GM12864 (cell line): ENCODE measurements around the gene THAP5.
"Not testable (repeated sequence)": the region's sequence is repeated elsewhere in the genome, so short reads cannot be mapped to it uniquely, and the experiment has no call there.

Experiments used
- DNase-seq: peaks from one replicate; pipeline ENCODE4 v3.0.0-alpha.2; 2011; ENCODE audit warnings: low read depth
- H3K4me3 ChIP-seq: 2 replicates; pipeline ENCODE4 v1.5.1; 2011; ENCODE audit warnings: mild to moderate bottlenecking, low read depth, low read length, control low read depth
- TF ChIP-seq, protein P1 (sequence below): IDR thresholded peaks from 2 replicates; pipeline ENCODE4 v1.5.1; 2011; ENCODE audit warnings: low read depth, mild to moderate bottlenecking, moderate library complexity, low read length, control low read depth, inconsistent platforms; ENCODE audit errors: missing control alignments

Gene THAP5

DNA sequence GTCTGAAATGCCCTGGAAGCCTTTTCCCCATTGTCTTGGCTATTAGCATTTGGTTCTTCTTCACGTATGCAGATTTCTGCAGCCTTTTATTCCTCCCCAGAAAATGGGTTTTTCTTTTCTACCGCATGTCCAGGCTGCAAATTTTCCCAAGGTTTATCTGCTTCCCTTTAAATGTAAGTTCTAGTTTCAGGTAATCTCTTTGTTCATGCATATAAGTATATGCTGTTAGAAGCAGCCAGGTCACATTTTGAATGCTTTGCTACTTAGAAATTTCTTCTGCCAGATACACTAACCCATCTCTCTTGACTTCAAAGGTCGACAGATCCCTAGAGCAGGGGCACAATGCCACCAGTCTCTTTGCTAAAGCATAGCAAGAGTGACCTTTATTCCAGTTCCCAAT, 12.3 kb downstream of the THAP5 start:
- no peak for DNase-seq
- no peak overlapping the region for H3K4me3 ChIP-seq
- TF ChIP-seq, protein P1, sequence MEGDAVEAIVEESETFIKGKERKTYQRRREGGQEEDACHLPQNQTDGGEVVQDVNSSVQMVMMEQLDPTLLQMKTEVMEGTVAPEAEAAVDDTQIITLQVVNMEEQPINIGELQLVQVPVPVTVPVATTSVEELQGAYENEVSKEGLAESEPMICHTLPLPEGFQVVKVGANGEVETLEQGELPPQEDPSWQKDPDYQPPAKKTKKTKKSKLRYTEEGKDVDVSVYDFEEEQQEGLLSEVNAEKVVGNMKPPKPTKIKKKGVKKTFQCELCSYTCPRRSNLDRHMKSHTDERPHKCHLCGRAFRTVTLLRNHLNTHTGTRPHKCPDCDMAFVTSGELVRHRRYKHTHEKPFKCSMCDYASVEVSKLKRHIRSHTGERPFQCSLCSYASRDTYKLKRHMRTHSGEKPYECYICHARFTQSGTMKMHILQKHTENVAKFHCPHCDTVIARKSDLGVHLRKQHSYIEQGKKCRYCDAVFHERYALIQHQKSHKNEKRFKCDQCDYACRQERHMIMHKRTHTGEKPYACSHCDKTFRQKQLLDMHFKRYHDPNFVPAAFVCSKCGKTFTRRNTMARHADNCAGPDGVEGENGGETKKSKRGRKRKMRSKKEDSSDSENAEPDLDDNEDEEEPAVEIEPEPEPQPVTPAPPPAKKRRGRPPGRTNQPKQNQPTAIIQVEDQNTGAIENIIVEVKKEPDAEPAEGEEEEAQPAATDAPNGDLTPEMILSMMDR: no peak

DNA sequence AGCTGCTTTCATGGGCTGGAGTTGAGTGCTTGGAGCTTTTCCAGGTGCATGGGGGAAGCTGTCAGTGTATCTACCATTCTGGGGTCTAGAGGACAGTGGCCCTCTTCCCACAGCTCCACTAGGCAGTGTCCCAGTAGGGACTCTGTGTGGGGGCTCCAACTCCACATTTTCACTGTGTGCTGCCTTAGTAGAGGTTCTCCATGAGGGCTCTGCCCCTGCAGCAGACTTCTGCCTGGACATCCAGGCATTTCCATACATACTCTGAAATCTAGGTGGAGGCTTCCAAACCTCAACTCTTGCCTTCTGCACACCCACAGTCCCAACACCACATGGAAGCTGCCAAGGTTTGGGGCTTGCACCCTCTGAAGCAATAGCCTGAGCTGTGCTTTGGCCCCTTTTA, 12.8 kb downstream of the THAP5 start:
- H3K4me3 ChIP-seq, DNase-seq: not testable (repeated sequence)

DNA sequence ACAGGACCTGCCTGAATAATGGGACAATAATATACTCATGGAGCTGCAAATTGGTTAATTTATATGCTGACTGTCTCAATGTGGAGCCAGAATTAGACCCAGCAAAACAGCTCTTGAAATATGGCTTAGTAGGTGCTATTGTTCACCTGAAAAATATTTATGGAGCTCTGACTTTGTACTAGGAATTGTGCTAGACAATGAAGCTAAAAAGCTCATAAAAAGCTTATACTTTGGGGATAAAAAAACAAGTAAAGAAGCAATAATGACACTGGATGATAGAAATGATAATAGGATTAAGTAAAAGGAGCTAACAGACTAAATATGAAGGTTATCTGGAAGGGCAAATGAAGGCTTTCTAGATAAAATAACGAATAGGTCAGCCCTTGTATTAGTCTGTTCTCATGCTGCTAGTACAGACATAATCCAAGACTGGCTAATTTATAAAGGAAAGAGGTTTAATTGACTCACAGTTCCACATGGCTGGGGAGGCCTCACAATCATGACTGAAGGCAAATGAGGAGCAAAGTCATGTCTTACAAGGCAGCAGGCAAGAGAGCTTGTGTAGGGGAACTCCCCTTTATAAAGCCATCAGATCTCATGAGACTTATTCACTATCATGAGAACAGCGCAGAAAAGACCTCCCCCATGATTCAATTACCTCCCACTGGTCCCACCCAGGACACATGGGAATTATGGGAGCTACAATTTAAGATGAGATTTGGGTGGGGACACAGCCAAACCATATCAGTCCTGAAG, 21.2 kb downstream of the THAP5 start:
- not testable (repeated sequence) for H3K4me3 ChIP-seq, DNase-seq

DNA sequence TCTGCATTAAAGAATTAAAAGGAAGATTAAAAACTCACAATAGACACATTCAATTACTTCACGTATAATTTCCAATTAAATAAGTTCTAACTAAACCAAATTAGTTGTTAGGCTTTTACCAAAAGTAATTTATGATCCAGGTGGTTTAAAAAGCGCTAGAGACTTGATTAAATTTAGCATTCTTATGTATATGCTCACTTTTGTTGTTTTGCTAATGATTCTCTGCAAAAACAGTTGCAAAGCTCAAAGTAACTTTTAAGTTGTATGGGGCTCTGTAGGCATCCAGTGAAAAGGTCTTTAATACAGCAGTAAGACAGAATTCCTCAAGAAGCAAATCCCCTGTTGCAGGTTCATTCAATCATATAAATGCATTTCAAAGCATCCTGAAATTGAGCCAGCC, 28.0 kb downstream of the THAP5 start:
- TF ChIP-seq, protein P1: no peak
- DNase-seq: no peak
- H3K4me3 ChIP-seq: no peak overlapping the region

DNA sequence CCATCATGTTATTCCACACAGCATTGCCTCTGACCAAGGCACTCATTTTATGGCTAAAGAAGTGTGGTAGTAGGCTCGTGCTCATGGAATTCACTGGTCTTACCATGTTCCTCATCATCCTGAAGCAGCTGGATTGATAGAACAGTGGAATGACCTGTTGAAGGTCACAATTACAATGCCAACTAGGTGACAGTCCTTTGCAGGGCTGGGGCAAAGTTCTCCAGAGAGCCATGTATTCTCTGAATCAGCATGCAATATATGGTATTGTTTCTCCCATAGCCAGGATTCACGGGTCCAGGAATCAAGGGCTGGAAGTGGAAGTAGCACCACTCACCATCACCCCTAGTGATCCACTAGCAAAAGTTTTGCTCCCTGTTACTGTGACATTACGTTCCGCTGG, 30.8 kb downstream of the THAP5 start:
- H3K4me3 ChIP-seq, DNase-seq: not testable (repeated sequence)

DNA sequence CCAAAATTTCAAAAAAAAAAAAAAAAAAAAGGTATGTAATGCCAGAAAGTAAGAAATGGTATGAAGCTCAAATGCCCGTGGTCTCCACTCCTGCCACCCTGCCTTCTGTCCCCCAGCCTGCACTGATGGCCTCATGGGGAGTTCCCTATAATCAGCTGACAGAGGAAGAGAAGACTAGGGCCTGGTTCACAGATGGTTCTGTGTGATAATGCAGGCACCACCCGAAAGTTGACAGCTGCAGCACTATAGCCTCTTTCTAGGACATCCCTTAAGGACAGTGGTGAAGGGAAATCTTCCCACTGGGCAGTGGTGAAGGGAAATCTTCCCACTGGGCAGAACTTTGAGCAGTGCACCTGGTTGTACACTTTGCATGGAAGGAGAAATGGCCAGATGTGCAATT, 31.3 kb downstream of the THAP5 start:
- not testable (repeated sequence) for DNase-seq, H3K4me3 ChIP-seq

DNA sequence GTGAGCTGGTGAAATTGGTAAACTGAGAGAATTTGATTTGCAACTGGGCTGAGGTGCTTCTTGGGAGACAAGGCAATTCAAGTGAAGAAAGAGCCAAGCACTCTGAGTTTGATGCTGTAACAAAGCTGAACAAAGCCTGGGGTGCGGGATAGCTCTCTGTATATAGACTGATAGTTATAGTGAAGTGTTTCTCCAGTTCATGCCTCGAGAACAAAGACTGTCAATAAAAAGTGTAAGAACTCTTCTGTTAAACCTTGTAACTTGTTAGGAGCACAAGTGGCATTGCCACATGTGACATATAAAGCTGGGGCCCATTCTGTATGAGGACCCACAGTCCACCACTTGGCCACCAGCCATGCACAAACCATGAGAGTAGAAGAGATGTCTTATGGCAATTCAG, 32.3 kb downstream of the THAP5 start:
- no peak for DNase-seq
- no peak overlapping the region for H3K4me3 ChIP-seq
- TF ChIP-seq, protein P1: no peak

DNA sequence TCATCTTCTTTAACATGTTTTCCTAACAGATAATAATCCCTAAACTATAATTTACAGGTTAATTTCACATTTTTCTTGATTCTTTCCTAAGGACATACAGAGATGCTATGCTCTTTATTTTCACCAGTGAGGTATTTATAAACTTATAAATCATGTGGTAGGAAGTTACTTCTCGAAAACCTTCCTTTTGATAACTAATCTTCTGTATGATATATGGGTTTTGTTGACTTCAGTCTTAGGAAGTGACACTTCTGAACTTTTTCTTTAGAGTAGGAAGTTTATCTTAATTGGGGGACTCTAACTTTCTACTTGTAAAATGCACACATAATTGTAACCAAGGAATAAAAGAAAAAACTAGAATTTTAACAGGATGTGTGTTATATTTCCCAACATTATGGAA, 33.8 kb downstream of the THAP5 start:
- TF ChIP-seq, protein P1: no peak
- no peak overlapping the region for H3K4me3 ChIP-seq

DNA sequence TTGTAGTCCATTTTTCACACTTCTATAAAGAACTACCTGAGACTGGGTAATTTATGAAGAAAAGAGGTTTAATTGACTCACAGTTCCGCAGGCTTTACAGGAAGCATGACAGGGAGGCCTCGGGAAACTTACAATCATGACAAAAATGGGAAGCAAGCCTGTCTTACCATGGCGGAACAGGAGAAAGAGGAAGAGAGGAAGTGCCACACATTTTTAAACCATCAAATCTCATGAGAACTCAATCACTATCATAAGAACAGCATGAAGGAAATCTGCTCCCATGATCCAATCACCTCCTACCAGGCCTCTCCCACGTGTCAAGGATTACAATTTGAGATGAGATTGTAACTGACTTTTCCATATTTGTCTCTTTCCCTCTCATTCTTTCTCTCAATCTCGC, 34.2 kb downstream of the THAP5 start:
- TF ChIP-seq, protein P1: no peak
- H3K4me3 ChIP-seq: no peak overlapping the region
- no peak for DNase-seq

More for the DNA sequence above, 33.8 kb downstream of the THAP5 start:
- no peak for DNase-seq
